Measurements from ENCODE around the gene OSR1.
"Not testable (repeated sequence)": the region's sequence is repeated elsewhere in the genome, so short reads cannot be mapped to it uniquely, and the experiment has no call there.

The OSR1 gene

DNA sequence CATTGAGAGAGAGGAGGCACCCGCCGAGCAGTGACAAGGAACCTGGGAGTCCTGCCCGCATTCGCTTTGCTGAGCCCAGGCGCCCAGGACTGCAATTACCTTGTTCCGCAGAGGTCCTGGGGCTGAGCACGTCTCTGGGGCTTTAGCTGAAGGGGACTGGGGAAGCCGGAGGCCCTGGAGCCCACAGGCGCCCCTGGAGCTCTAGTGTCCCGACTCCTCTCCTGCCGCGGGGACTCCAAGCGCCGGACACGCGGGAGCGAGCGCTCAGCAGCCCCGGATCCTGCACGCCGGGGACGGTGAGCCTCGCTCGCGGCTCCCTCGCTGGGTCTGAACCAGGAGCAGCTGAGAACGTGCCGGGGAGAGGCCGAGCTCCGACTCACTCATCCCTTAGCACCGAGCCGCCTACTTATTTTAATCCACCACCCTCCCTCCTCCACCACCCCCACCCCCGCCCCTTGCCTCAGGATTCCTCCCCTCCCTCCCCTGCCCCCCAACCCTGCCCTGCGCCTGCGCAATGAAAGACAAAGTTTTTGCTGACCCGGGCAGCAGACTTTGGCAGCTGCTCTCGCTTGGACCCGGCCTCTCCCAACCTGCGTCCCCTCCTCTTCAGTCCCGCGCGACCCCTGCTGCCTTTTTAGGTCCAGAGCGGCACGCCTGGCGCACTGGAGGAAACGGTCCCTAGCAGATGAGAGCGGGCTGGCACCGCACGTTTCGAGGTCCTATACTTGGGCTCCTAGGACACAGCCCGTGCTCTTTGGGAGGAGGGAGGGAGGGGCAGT is at the start of gene OSR1:
TSS of gene OSR1 (minus strand) at position 382 of the 779 bp plus-strand sequence. CDS start 4,818 bp downstream, outside the sequence.
- H3K27me3 ChIP-seq (ENCODE audit: insufficient read depth, low read length) = peaks cover 100% of the 10 kb centered on the region

DNA sequence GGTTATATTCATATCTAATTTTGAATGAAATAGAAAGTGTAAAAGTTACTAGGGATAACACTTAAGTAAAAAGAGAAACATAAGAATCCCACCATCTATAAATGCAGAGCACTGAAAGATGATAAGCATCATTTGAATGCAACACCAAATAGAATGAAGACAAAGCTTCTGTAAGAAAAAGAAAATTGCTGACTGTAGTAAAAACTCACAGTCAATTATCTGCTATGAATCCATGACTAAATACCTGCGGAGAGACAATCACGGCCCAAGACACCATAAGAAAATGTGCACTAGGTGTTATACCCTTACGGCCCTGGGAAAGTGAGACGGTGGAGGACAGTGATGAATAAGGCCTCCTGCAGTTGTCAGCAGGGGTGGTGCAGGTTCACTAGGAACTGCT is 45.4 kb upstream of the OSR1 start:
- no peaks in the 10 kb centered on the region for H3K36me3 ChIP-seq (ENCODE audit: insufficient read depth, low read depth, low read length)
- H3K27me3 ChIP-seq (ENCODE audit: insufficient read depth, low read length) = no peaks in the 10 kb centered on the region
- H3K4me3 ChIP-seq (ENCODE audit: low read length) = no peak overlapping the region
- H3K9me3 ChIP-seq (ENCODE audit: insufficient read depth, low read depth, low read length) = no peaks in the 10 kb centered on the region
- H3K9ac ChIP-seq (ENCODE audit: low read depth, low read length) = no peak overlapping the region
- no peak overlapping the region for H3K27ac ChIP-seq (ENCODE audit: low read length)
- H3K4me1 ChIP-seq (ENCODE audit: insufficient read depth, low read length) = no peaks in the 10 kb centered on the region

More for the DNA sequence above, at the start of gene OSR1:
- peak within 1 kb of the TSS; percentile 70 for H3K4me3 ChIP-seq (ENCODE audit: low read length)
- no peak within 1 kb of the TSS; the same call in 1 of the 2 replicates for H3K9ac ChIP-seq (ENCODE audit: low read depth, low read length)
- H3K9me3 ChIP-seq (ENCODE audit: insufficient read depth, low read depth, low read length) = peaks cover 13% of the 10 kb centered on the region; the same call in 1 of the 2 replicates
- no peaks in the 10 kb centered on the region; the same call in 1 of the 2 replicates for H3K4me1 ChIP-seq (ENCODE audit: insufficient read depth, low read length)
- no peaks in the 10 kb centered on the region for H3K36me3 ChIP-seq (ENCODE audit: insufficient read depth, low read depth, low read length)
- H3K27ac ChIP-seq (ENCODE audit: low read length) = no peak within 1 kb of the TSS

DNA sequence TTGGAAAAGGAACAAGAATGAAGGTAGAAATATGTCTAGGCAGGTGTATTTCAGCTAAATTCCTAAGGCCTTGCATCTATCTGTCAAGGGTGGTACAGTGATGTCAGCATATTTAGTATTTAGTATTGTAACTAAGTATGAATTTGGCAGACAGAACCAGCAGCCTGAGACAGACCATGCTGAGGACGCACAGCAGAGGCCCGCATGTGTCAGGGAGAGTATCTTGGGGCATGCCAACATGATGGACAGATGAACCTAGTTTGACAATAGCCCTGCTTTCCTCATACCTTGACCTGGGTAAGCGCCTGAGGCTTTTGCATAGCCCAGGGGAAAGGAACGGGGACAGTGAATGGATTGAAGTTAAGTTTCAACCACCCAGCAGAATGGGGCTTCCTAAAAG is 33.8 kb upstream of the OSR1 start:
- Histone ChIP-seq H3K27me3 (ENCODE audit: insufficient read depth, low read length) (no peaks in the 10 kb centered on the region), H3K36me3 (ENCODE audit: insufficient read depth, low read depth, low read length) (no peaks in the 10 kb centered on the region), H3K4me1 (ENCODE audit: insufficient read depth, low read length) (no peaks in the 10 kb centered on the region), H3K9me3 (ENCODE audit: insufficient read depth, low read depth, low read length) (peaks cover 7% of the 10 kb centered on the region), H3K9ac (ENCODE audit: low read depth, low read length) (no peak overlapping the region), H3K4me3 (ENCODE audit: low read length) (no peak overlapping the region), H3K27ac (ENCODE audit: low read length) (no peak overlapping the region)

DNA sequence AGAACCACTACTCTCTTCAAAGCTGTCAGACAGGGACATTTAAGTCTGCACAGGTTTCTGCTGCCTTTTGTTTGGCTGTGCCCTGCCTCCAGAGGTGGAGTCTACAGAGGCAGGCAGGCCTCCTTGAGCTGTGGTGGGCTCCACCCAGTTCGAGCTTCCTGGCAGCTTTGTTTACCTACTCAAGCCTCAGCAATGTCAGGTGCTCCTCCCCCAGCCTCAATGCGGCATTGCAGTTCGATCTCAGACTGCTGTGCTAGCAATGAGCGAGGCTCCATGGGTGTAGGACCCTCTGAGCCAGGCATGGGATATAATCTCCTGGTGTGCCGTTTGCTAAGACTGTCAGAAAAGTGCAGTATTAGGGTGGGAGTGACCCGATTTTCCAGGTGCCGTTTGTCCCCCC is 31.0 kb upstream of the OSR1 start:
- H3K9ac ChIP-seq (ENCODE audit: low read depth, low read length); H3K4me1 ChIP-seq (ENCODE audit: insufficient read depth, low read length); H3K27ac ChIP-seq (ENCODE audit: low read length); H3K4me3 ChIP-seq (ENCODE audit: low read length); H3K9me3 ChIP-seq (ENCODE audit: insufficient read depth, low read depth, low read length); H3K36me3 ChIP-seq (ENCODE audit: insufficient read depth, low read depth, low read length); H3K27me3 ChIP-seq (ENCODE audit: insufficient read depth, low read length): not testable (repeated sequence)

DNA sequence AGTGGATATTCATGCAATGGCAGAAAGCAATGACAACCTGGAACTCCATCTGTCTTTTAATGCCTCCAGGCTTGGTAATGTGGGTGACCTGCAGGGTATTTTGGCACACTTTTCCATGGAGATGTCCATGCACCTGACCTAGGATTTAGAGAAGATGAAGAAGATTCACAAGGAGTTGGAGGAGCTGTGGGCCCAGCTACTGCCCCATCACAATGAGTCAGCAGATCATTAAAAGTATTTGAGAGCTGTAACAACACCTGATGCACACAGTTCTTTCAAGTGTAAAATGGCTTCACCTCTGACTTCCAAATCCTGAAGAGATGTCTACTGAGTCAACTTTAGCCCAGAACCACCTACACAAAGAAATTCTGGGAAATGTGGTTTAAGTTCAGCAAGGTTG is 22.1 kb upstream of the OSR1 start:
- no peak overlapping the region for H3K27ac ChIP-seq (ENCODE audit: low read length)
- H3K9me3 ChIP-seq (ENCODE audit: insufficient read depth, low read depth, low read length) = no peaks in the 10 kb centered on the region
- H3K4me3 ChIP-seq (ENCODE audit: low read length) = no peak overlapping the region

DNA sequence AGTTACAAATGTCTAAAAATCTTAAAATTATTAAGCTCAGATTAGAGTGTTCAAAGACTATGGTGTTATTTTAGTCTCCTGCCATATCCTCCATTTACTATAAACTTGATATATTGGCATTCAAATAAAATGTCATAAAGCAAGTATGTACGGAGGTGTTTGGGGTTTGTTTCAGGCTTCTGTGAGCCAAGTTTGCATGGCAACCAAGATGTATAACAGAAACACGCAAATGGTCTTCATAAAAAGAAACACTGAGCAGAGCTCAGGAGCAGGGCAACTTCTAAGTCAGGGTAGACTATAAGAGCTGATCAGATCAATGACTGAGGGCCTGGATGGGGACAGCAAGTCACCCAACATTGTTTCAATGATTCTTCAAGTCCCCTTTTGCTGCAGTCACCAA is 20.5 kb upstream of the OSR1 start:
- no peak overlapping the region for H3K4me3 ChIP-seq (ENCODE audit: low read length)
- H3K27ac ChIP-seq (ENCODE audit: low read length) = no peak overlapping the region
- H3K9me3 ChIP-seq (ENCODE audit: insufficient read depth, low read depth, low read length) = no peaks in the 10 kb centered on the region
- H3K9ac ChIP-seq (ENCODE audit: low read depth, low read length) = no peak overlapping the region
- no peaks in the 10 kb centered on the region for H3K4me1 ChIP-seq (ENCODE audit: insufficient read depth, low read length)
- H3K36me3 ChIP-seq (ENCODE audit: insufficient read depth, low read depth, low read length) = no peaks in the 10 kb centered on the region
- H3K27me3 ChIP-seq (ENCODE audit: insufficient read depth, low read length) = no peaks in the 10 kb centered on the region

More for the DNA sequence above, 22.1 kb upstream of the OSR1 start:
- no peaks in the 10 kb centered on the region for H3K4me1 ChIP-seq (ENCODE audit: insufficient read depth, low read length)
- H3K36me3 ChIP-seq (ENCODE audit: insufficient read depth, low read depth, low read length) = no peaks in the 10 kb centered on the region
- H3K27me3 ChIP-seq (ENCODE audit: insufficient read depth, low read length) = no peaks in the 10 kb centered on the region
- no peak overlapping the region; the same call in 1 of the 2 replicates for H3K9ac ChIP-seq (ENCODE audit: low read depth, low read length)

DNA sequence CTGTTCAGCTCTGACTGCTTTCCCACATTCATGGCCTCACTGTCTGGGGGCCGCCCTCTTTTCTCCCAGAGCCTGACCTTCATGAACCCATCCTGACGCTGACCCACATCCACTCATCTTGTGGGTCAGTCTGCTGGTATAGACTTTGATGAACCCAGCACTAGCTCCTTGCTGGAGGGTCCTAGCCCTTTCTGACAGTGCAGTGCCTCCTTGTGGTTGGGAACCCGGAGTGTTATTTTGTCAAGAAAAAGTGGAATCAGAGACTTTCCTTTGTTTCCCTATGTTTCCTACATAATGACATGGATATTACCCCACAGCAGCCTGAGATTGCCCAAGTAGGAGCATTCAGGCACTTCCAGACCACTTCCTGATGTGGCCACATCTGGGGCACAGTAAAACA is 19.3 kb upstream of the OSR1 start:
- Histone ChIP-seq H3K9ac (ENCODE audit: low read depth, low read length) (no peak overlapping the region), H3K27me3 (ENCODE audit: insufficient read depth, low read length) (no peaks in the 10 kb centered on the region), H3K9me3 (ENCODE audit: insufficient read depth, low read depth, low read length) (no peaks in the 10 kb centered on the region), H3K4me1 (ENCODE audit: insufficient read depth, low read length) (no peaks in the 10 kb centered on the region), H3K4me3 (ENCODE audit: low read length) (no peak overlapping the region), H3K27ac (ENCODE audit: low read length) (no peak overlapping the region), H3K36me3 (ENCODE audit: insufficient read depth, low read depth, low read length) (no peaks in the 10 kb centered on the region)

DNA sequence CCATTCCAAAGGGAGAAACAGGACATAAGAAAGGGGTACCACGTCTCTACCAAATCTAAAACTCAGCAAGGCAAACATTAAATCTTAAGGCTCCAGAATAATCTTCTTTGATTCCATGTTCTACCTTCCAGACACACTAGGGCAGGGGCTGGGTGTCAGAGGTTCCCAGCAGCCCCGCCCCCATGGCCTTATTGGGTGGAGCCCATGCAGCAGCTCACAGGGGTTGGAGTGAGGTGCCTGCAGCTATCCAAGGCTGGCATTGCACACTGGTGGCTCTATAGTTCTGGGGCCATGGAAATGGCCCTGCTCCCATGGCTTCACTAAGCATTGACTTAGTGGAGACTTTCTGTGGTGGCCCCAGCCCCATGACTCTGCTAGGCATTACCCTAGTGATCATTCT is 14.9 kb upstream of the OSR1 start:
- no peak overlapping the region for H3K4me3 ChIP-seq (ENCODE audit: low read length)
- peaks cover 21% of the 10 kb centered on the region; the same call in 1 of the 2 replicates for H3K27me3 ChIP-seq (ENCODE audit: insufficient read depth, low read length)
- H3K9me3 ChIP-seq (ENCODE audit: insufficient read depth, low read depth, low read length) = no peaks in the 10 kb centered on the region
- H3K9ac ChIP-seq (ENCODE audit: low read depth, low read length) = no peak overlapping the region
- H3K36me3 ChIP-seq (ENCODE audit: insufficient read depth, low read depth, low read length) = no peaks in the 10 kb centered on the region
- no peaks in the 10 kb centered on the region for H3K4me1 ChIP-seq (ENCODE audit: insufficient read depth, low read length)
- no peak overlapping the region for H3K27ac ChIP-seq (ENCODE audit: low read length)

DNA sequence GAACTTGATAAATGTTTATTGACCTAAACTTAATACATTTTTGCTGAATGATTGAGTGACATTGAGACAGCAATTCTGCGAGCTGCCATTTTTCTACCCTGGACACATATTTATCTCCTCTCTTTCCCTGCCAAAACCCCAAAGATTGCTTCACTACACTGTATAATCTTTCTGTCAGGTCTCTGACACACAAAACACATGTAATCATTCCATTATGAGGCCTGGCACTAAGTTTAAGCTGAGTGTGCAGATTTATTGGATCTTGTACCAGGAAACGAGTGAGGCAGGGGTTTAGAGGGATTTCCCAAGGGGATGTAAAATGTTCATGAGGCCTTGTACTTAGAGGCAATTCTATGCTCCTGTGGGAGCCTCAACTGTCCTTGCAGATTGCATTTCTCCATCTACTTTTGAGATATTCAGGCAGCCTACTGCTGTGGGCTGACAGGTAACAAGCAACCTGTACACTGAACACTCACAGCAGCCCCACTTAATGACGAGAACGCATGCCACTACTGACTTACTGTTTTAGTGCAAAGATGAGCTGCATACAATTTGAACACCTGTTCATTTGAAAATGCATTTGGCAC is 13.7 kb upstream of the OSR1 start:
- Histone ChIP-seq H3K4me3 (ENCODE audit: low read length) (no peak overlapping the region), H3K27me3 (ENCODE audit: insufficient read depth, low read length) (peaks cover 33% of the 10 kb centered on the region), H3K9me3 (ENCODE audit: insufficient read depth, low read depth, low read length) (no peaks in the 10 kb centered on the region), H3K27ac (ENCODE audit: low read length) (no peak overlapping the region), H3K9ac (ENCODE audit: low read depth, low read length) (no peak overlapping the region), H3K36me3 (ENCODE audit: insufficient read depth, low read depth, low read length) (no peaks in the 10 kb centered on the region), H3K4me1 (ENCODE audit: insufficient read depth, low read length) (no peaks in the 10 kb centered on the region)

DNA sequence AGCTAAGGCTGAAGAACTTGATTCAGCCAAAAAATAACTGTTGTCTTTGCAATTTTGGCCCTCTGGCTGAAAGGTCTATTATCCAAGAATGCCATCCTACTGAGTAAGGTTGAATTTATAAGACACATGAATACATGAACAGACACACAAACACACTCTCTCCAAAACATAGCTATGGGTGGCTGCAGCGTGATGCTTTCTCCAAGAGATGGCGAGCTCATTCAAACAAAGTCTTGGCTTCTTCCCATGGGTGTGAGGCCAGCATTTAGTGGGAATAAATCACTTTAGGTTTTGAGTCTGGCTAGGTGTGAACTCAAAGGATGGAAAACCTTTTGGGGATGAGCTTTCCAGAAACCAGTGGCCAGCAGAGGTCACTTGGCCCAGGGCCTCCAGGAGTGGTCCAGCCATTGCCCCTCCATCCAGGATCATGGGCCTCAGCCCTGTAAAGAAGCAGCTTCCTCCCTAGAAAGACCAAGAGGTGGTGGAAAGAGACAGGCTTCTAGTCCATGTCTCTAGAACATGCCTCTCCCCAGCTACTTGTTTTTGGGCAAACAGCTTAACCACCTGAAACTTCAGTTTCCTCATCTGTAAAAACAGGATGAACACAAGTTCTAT is 11.0 kb upstream of the OSR1 start:
- Histone ChIP-seq H3K36me3 (ENCODE audit: insufficient read depth, low read depth, low read length) (no peaks in the 10 kb centered on the region), H3K9me3 (ENCODE audit: insufficient read depth, low read depth, low read length) (no peaks in the 10 kb centered on the region), H3K9ac (ENCODE audit: low read depth, low read length) (no peak overlapping the region), H3K27me3 (ENCODE audit: insufficient read depth, low read length) (peaks cover 60% of the 10 kb centered on the region), H3K4me1 (ENCODE audit: insufficient read depth, low read length) (no peaks in the 10 kb centered on the region), H3K27ac (ENCODE audit: low read length) (no peak overlapping the region), H3K4me3 (ENCODE audit: low read length) (no peak overlapping the region)

DNA sequence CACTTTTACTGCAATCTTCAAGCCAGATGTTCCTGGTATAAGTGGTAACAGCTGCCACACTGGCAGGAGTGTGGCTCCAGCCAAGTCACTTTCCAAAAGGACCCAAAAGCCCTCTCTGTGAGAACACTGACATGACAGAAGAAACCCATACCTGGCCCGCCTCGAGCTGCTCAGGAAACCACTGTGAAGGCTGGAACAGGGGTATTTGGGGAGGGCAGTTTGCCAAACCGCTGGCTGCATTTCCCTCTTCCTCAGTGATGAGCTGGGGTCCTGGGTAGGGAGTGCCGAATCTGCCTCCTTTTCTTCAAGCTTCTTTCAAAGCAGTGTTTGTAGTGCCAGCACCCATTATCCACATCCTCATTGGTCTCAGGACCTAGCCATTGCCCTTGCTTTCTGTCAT is 10.3 kb upstream of the OSR1 start:
- Histone ChIP-seq H3K36me3 (ENCODE audit: insufficient read depth, low read depth, low read length) (no peaks in the 10 kb centered on the region), H3K27ac (ENCODE audit: low read length) (no peak overlapping the region), H3K9ac (ENCODE audit: low read depth, low read length) (no peak overlapping the region), H3K9me3 (ENCODE audit: insufficient read depth, low read depth, low read length) (no peaks in the 10 kb centered on the region), H3K4me3 (ENCODE audit: low read length) (no peak overlapping the region), H3K27me3 (ENCODE audit: insufficient read depth, low read length) (peaks cover 66% of the 10 kb centered on the region), H3K4me1 (ENCODE audit: insufficient read depth, low read length) (no peaks in the 10 kb centered on the region; the same call in 1 of the 2 replicates)

DNA sequence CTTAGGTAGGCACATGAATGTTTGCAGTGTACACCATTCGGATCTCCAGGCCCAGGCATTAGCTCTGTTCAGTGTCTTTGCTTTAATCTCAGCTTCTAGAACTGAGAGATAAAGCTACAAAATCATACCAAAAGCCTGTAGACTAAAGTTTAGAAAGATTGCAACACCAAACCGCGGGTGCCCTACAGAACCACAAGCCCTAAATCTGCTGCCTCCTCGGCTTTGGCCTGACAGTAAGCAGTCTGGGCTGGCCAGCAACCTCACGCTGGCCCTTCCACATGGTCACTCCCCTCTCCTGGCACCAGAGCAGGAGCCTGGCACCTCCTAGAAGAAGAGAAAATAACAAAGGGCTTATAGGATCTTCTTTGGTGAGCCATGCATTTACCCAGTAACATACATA is 8.9 kb upstream of the OSR1 start:
- Histone ChIP-seq H3K36me3 (ENCODE audit: insufficient read depth, low read depth, low read length) (no peaks in the 10 kb centered on the region), H3K9me3 (ENCODE audit: insufficient read depth, low read depth, low read length) (no peaks in the 10 kb centered on the region), H3K27ac (ENCODE audit: low read length) (no peak overlapping the region), H3K9ac (ENCODE audit: low read depth, low read length) (no peak overlapping the region), H3K4me3 (ENCODE audit: low read length) (no peak overlapping the region), H3K27me3 (ENCODE audit: insufficient read depth, low read length) (peaks cover 81% of the 10 kb centered on the region), H3K4me1 (ENCODE audit: insufficient read depth, low read length) (no peaks in the 10 kb centered on the region; the same call in 1 of the 2 replicates)
